T-helper 1 cell treated with Interleukin-12 subunit alpha and Interleukin-12 subunit beta and Interleukin-4 antibody, amounts not matched to agents 30 ng/mL and 1 ng/mL, for 36 hours (primary cell): ENCODE data around the gene OS9. TPM values are rescaled to one million over a fixed set of nuclear protein-coding genes. Genes with fewer than 3 reads are reported as not detected.

Experiments used
- intact Hi-C: fragments of 100-400 bp; cut with micrococcal nuclease; formaldehyde crosslinking; loops from one replicate; pipeline ENCODE4 v1.15.1; 2024
- total RNA-seq: library from RNA; stranded (reverse); gene quantifications from 2 replicates; pipeline ENCODE4 v1.2.3, GENCODE V29; 2022

The OS9 gene
- total RNA-seq, 1 donor from 2014 or later = 161 TPM

DNA sequence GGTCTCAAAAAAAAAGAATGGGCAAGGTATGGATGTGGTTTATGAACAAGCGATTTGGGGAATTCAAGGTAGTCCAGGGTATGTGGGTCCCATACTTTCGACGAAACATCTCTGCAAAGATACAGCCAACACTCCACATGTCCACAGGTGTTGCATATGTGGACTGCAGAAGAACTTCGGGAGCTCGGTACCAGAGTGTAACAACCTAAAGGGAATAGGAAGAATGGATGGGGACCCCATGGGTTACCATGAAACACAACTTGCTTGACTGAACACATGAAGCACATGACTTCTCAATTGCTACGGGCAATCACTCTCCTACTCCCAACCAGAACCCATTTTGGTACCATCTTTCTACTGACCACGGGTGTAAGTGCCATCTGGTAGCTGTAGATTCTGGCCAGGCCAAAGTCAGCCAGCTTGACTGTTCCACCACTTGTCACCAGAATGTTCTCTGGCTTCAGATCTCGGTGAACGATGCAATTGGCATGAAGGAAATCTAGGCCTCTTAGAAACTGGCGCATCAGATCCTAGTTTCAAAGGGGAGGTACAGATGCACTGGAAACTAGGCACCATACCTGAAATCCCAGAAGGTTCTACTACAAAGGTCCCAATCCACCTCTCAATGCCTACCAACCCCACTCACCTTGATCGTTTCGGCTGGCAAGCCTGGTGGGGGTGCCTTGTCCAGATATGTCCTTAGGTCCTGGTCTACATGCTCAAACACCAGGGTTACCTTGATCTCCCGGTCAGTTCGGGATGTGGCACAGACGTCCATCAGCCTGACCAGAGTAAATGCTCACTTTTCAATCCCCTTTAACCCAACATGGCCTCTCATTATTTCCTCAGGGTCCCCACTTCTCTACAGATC lies 56.9 kb downstream of the OS9 start:
- intact Hi-C loops = loop anchor here (5.0 to 10.0 kb wide), 7 partner anchors 523 to 1847 kb away; partner anchors contain the start of genes NACA, NEMP1, PYM1 and RAB5B

GRCh38 chr12:57751432-57751787 lies 57.5 kb downstream of the OS9 start:
- intact Hi-C loops = loop anchor here (5.0 to 10.0 kb wide), 7 partner anchors 524 to 1846 kb away; partner anchors contain the start of genes NACA, NEMP1, PYM1 and RAB5B

GRCh38 chr12:57751788-57752667 lies 58.1 kb downstream of the OS9 start, which contains the start of gene CDK4:
CDK4 (minus strand) TSS chr12:57752310; CDS start chr12:57751717, 593 bp downstream.
- intact Hi-C loops = loop anchor here (1.0 to 10.0 kb wide), 18 partner anchors 8 to 1923 kb away; partner anchors contain the start of genes DCTN2, DDIT3, DNAJC14 and EEF1AKMT3

- intact Hi-C loops = loop anchor here (1.0 to 10.0 kb wide), 18 partner anchors 8 to 1923 kb away; partner anchors contain the start of genes DCTN2, DDIT3, DNAJC14 and EEF1AKMT3
These were observed 58.7 kb downstream of the OS9 start for GRCh38 chr12:57752668-57753000.

DNA sequence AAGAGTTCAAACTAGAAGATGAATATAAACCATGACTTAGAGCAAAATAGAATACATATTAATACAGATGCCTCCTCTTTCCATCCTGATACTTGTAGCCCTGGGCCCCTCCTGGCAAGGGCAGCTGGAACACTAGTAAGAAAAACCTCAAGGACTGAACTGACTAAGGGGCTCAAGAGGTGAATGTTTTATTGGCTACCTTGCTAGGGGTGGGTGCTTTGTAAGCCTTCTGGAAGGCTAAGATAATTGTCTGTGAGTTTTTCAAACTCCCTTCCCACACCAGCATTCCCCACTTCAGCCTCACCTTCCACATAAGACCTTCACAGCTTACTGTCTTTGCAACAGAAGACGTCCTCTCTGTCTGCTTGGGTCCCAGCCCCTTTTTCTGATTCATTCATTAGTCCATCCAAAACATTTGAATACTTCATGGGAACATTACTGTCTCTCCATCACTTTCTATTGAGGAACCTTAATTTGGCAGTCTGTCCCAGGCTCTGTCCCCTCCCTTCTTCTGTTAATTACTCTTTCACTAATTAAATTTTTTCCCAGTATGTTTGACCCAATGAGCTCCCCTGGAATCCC lies 59.9 kb downstream of the OS9 start:
- intact Hi-C loops = loop anchor here (2.0 to 10.0 kb wide), 10 partner anchors 13 to 1843 kb away; partner anchors contain the start of genes NACA, NEMP1, PYM1 and R3HDM2

DNA sequence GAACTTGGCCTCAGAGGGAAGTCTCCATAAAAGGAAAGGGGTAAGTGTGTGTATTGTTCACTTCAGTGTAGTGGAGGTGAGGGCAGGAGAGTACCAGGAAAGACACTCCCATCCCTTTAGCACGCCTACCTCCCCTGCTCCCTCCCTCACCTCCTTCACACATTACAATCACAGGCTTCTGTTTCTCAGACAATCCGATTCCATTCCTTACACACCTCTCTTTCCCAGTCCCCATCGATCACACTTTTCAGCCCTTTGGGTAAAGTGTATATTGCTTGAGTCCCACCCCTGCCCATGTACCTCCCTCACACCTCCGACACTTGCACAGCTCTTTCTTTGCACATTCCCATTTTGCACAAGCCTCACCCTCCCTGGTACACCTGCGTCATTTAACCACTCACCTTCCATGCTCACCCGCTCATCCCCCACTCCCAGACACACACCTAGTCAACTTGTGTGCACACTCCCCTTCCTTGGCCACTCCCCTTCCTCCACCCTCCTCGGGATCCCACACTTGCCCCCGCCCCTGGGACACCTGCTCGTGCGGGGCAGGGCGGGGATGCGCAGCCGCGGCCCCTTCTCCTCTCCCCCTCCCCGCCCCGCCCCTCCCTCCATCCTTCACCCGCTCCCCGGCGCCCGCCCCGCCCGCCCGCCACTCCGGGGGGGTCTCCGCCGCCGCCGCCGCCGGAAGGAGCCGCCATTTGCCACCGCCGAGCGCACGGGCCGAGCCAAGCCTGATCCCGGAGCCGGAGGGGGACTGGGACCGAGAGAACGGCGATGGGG lies 60.7 kb downstream of the OS9 start, which contains the start of gene MARCHF9:
Gene MARCHF9, plus strand, starts transcription at position 693 of the 783 bp plus-strand sequence. CDS start 426 bp downstream, outside the sequence.
- intact Hi-C loops = loop anchor here (2.0 to 10.0 kb wide), 8 partner anchors 14 to 1843 kb away; partner anchors contain the start of genes NACA, NEMP1, PYM1 and RAB5B

- intact Hi-C loops = loop anchor here (2.0 to 10.0 kb wide), 2 partner anchors 14 to 1030 kb away; partner anchors contain the start of gene NACA
These were observed 61.2 kb downstream of the OS9 start for GRCh38 chr12:57755194-57755453.

- intact Hi-C loops = loop anchor here (1.0 to 10.0 kb wide), 6 partner anchors 9 to 1031 kb away; partner anchors contain the start of genes NACA and TSFM
These were observed 61.8 kb downstream of the OS9 start for GRCh38 chr12:57755454-57756372.

- intact Hi-C loops = loop anchor here (1.0 to 10.0 kb wide), 5 partner anchors 8 to 1032 kb away; partner anchors contain the start of genes NACA and TSFM
These were observed 62.7 kb downstream of the OS9 start for GRCh38 chr12:57756406-57757341.

DNA sequence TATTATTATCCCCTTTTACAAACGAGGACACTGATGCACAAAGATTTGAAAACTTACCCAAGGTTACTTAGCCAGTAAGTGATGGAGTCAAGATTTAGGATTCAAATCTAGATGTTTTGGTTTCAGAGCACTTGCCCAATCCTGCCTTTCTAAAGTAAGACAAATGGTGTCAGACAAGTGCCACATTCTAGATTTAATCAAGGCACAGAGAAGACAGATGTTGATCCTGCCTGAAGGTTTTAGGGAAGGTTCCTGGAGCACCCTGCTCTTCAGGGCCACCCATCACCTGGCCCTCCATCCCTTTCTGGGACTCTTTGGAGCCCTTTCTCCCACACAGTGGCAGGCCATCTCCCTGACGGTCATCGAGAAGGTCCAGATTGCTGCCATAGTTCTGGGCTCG lies 63.8 kb downstream of the OS9 start:
- intact Hi-C loops = loop anchor here (2.0 to 10.0 kb wide), 2 partner anchors 81 to 1033 kb away; partner anchors contain the start of gene NACA

- intact Hi-C loops = loop anchor here (1.0 to 10.0 kb wide), 2 partner anchors 14 to 1034 kb away; partner anchors contain the start of genes EEF1AKMT3, METTL1 and NACA
These were observed 64.8 kb downstream of the OS9 start for GRCh38 chr12:57758552-57759359.

DNA sequence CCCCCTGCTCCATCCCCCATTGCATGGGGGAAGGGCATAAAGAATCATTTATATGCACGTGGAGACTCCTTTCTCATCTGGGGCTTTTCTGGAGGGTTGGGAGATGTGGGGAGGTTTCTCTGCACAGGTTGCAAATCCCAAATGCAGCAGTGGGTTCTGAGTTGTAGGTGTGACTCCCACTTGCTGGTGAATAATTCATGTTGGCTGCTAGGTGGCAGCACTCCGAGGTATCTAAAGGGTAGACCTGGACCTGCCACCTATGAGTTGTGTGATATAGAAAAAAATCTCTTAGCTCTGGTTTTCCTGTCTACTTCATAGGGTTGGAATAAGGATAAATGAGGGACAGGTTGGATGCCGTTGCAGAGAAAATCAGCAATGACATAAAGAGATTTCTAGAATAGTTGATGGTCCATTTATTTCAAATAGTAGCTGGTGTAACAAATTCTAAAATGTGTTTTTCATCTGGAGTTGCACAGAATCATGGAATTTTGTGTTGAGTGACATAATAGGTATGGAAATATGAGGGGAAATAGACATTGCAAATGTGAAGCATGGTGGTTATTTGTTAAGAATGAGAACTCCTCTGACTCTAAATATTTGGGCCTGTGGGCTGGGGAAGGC lies 65.5 kb downstream of the OS9 start:
- intact Hi-C loops = loop anchor here (1.0 to 10.0 kb wide), 2 partner anchors 13 to 1035 kb away; partner anchors contain the start of genes EEF1AKMT3, METTL1 and NACA

- intact Hi-C loops = no loop called here
These were observed 66.5 kb downstream of the OS9 start for GRCh38 chr12:57760347-57760982.

GRCh38 chr12:57761391-57761998 lies 67.6 kb downstream of the OS9 start:
- intact Hi-C loops = no loop called here

DNA sequence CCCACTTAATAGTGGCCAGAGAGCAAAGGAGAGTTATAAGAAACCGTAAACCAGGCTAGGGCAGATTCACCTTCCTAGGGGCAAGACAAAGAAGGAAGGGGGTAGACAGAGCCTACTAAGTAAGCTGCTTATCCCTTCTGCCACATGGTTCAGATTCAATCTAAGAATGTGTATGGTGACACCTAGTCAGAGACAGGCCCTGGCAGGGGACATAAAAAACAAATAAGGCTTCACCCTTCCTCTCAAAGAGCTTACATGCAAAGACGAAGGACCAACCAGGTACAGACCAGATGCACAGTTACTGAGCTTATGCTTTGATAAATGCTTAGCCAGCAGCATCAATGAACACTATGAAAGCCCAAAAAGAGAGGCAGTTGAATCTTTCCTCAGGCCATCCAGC lies 68.5 kb downstream of the OS9 start:
- intact Hi-C loops = no loop called here
